HEK293 (cell line): ENCODE measurements around the gene FOXE3.

Experiments used
- CTCF ChIA-PET: fragments of 350-600 bp; formaldehyde crosslinking; extraction: SDS; loops from one replicate; lab custom pipeline; 2021; ENCODE audit warnings: antibody characterized with exemption; lab: Yijun Ruan, JAX
- POLR2A ChIA-PET: fragments of 300-600 bp; formaldehyde crosslinking; extraction: SDS; loops from one replicate; lab custom pipeline; 2020; ENCODE audit warnings: antibody characterized with exemption, inconsistent platforms; lab: Yijun Ruan, JAX
- H3K27ac ChIP-seq: fragments of 200-500 bp; sonication (Bioruptor generic); 2 replicates; pipeline ENCODE4 v1.5.1; 2014; ENCODE audit warnings: low read depth, low read length, control low read depth, inconsistent platforms; ENCODE audit errors: extremely low read depth
- H3K36me3 ChIP-seq, 2 experiments: fragments of 200-500 bp in 1 of 2; sonication (Bioruptor generic) in 1 of 2; 1 replicate in 1 of 2; 2 replicates in 1 of 2; pipeline ENCODE4 v1.5.1; 2014 to 2017; ENCODE audit warnings: inconsistent platforms in 2 of 2, low read length in 2 of 2; ENCODE audit not compliant: control insufficient read depth in 2 of 2, insufficient read depth in 1 of 2
- H3K4me1 ChIP-seq: fragments of 200-500 bp; sonication (Bioruptor generic); 2 replicates; pipeline ENCODE4 v1.5.1; 2014; ENCODE audit warnings: mild to moderate bottlenecking, low read length, inconsistent platforms; ENCODE audit not compliant: control insufficient read depth, insufficient read depth
- H3K4me3 ChIP-seq: 2 replicates; pipeline ENCODE4 v1.5.1; 2011; ENCODE audit warnings: low read depth, mild to moderate bottlenecking, control low read depth, low read length, moderate library complexity
- H3K9me3 ChIP-seq: fragments of 200-500 bp; sonication (Bioruptor generic); 2 replicates; pipeline ENCODE4 v1.5.1; 2014; ENCODE audit warnings: low read depth, low read length, inconsistent platforms; ENCODE audit not compliant: control insufficient read depth, insufficient read depth
- GLIS1 ChIP-seq: fragments of 450-650 bp; formaldehyde crosslinking; IDR thresholded peaks from 2 replicates; pipeline ENCODE4 v1.5.1; 2016; ENCODE audit warnings: missing biosample characterization, missing genetic modification characterization
- HOXA7 ChIP-seq: sonication (generic); formaldehyde crosslinking; IDR thresholded peaks from 2 replicates; pipeline ENCODE4 v1.8.1; 2022; ENCODE audit warnings: missing genetic modification reagents, borderline replicate concordance
- KLF8 ChIP-seq: fragments of 450-650 bp; formaldehyde crosslinking; IDR thresholded peaks from 2 replicates; pipeline ENCODE4 v1.5.1; 2016; ENCODE audit warnings: missing biosample characterization, missing genetic modification characterization
- PRDM10 ChIP-seq: fragments of 450-650 bp; formaldehyde crosslinking; IDR thresholded peaks from 2 replicates; pipeline ENCODE4 v1.5.1; 2016; ENCODE audit warnings: missing biosample characterization, missing genetic modification characterization
- REST ChIP-seq: fragments of 450-650 bp; formaldehyde crosslinking; IDR thresholded peaks from 2 replicates; pipeline ENCODE4 v1.5.1; 2016; ENCODE audit warnings: missing biosample characterization, missing genetic modification characterization
- ZFP37 ChIP-seq: fragments of 450-650 bp; formaldehyde crosslinking; IDR thresholded peaks from 2 replicates; pipeline ENCODE4 v1.5.1; 2016; ENCODE audit warnings: missing biosample characterization, missing genetic modification characterization
- ZNF121 ChIP-seq: fragments of 450-650 bp; formaldehyde crosslinking; IDR thresholded peaks from 2 replicates; pipeline ENCODE4 v1.5.1; 2016; ENCODE audit warnings: missing biosample characterization, missing genetic modification characterization
- ZNF184 ChIP-seq: fragments of 450-650 bp; IDR thresholded peaks from 2 replicates; pipeline ENCODE4 v1.5.1; 2018; ENCODE audit warnings: missing biosample characterization, mild to moderate bottlenecking, missing genetic modification characterization
- ZNF26 ChIP-seq: fragments of 450-650 bp; formaldehyde crosslinking; IDR thresholded peaks from 2 replicates; pipeline ENCODE4 v1.5.1; 2016; ENCODE audit warnings: missing biosample characterization, missing genetic modification characterization
- ZNF292 ChIP-seq: fragments of 450-650 bp; formaldehyde crosslinking; IDR thresholded peaks from 2 replicates; pipeline ENCODE4 v1.5.1; 2016; ENCODE audit warnings: low read depth, missing biosample characterization, missing genetic modification characterization, borderline replicate concordance
- ZNF350 ChIP-seq: fragments of 450-650 bp; formaldehyde crosslinking; IDR thresholded peaks from 2 replicates; pipeline ENCODE4 v1.5.0; 2017; ENCODE audit warnings: missing biosample characterization, mild to moderate bottlenecking, missing genetic modification characterization
- ZNF362 ChIP-seq: fragments of 450-650 bp; formaldehyde crosslinking; IDR thresholded peaks from 2 replicates; pipeline ENCODE4 v1.5.1; 2016; ENCODE audit warnings: missing biosample characterization, missing genetic modification characterization
- ZNF366 ChIP-seq: fragments of 450-650 bp; formaldehyde crosslinking; conservative IDR thresholded peaks from 2 replicates; pipeline ENCODE4 v1.5.1; 2016; ENCODE audit warnings: missing biosample characterization, missing genetic modification characterization
- ZNF558 ChIP-seq: fragments of 450-650 bp; formaldehyde crosslinking; IDR thresholded peaks from 2 replicates; pipeline ENCODE4 v1.5.1; 2016; ENCODE audit warnings: missing biosample characterization, missing genetic modification characterization
- ZNF610 ChIP-seq: fragments of 450-650 bp; formaldehyde crosslinking; IDR thresholded peaks from 2 replicates; pipeline ENCODE4 v1.5.1; 2016; ENCODE audit warnings: missing biosample characterization, missing genetic modification characterization, borderline replicate concordance
- ZNF626 ChIP-seq: fragments of 450-650 bp; sonication (Bioruptor Pico); formaldehyde crosslinking; IDR thresholded peaks from 2 replicates; pipeline ENCODE4 v1.5.1; 2018; ENCODE audit warnings: missing biosample characterization, missing genetic modification characterization, inconsistent platforms
- ZNF645 ChIP-seq: fragments of 450-650 bp; formaldehyde crosslinking; IDR thresholded peaks from 2 replicates; pipeline ENCODE4; 2016; ENCODE audit warnings: missing biosample characterization, missing genetic modification characterization
- ZNF670 ChIP-seq: fragments of 450-650 bp; formaldehyde crosslinking; IDR thresholded peaks from 2 replicates; pipeline ENCODE4 v1.5.1; 2016; ENCODE audit warnings: missing biosample characterization, missing genetic modification characterization, low read depth
- ZNF837 ChIP-seq: fragments of 450-650 bp; formaldehyde crosslinking; IDR thresholded peaks from 2 replicates; pipeline ENCODE4 v1.5.1; 2016; ENCODE audit warnings: missing biosample characterization, missing genetic modification characterization

The FOXE3 gene

GRCh38 chr1:47435506-47436303 lies 19.6 kb downstream of the FOXE3 start:
- Histone ChIP-seq H3K27ac (no peak overlapping the region), H3K36me3 (peaks cover 4 to 43% of the 10 kb centered on the region in 2 experiments; a peak in 1 of 3 replicates), H3K4me3 (no peak overlapping the region), H3K9me3 (no peaks in the 10 kb centered on the region), H3K4me1 (no peaks in the 10 kb centered on the region)
- TF ChIP-seq GLIS1: 0 out of 2 replicates have a peak, but pooled peaks have one; percentile 17
- peak; percentile 74 for TF ChIP-seq REST (tag by site-specific recombination)
- TF ChIP-seq ZNF26 (tag by site-specific recombination): no peak
- TF ChIP-seq ZNF350 (tag by site-specific recombination): no peak
- no peak for TF ChIP-seq ZNF121 (tag by site-specific recombination)
- no peak for TF ChIP-seq ZNF558 (tag by site-specific recombination)
- 0 out of 2 replicates have a peak, but pooled peaks have one; percentile 40 for TF ChIP-seq ZNF362 (tag by site-specific recombination)
- TF ChIP-seq ZNF366 (tag by site-specific recombination): no peak
- TF ChIP-seq KLF8 (tag by site-specific recombination): no peak
- CTCF ChIA-PET: interaction anchor here (0.6 to 9.7 kb wide), 45 partner anchors 11 to 318 kb away, joined by 3 to 120 read pairs (median 4); no protein-coding TSS in a partner anchor
- POLR2A ChIA-PET: interaction anchor here (0.6 to 3.1 kb wide), 9 partner anchors 8 to 292 kb away, joined by 3 to 26 read pairs (median 4); partner anchors contain the start of gene STIL

GRCh38 chr1:47436304-47436978 lies 20.4 kb downstream of the FOXE3 start:
- H3K4me3 ChIP-seq: peak overlapping the region; percentile 80
- H3K27ac ChIP-seq: peak overlapping the region; percentile 98
- H3K9me3 ChIP-seq: no peaks in the 10 kb centered on the region
- ChIA-PET POLR2A (interaction anchor here (0.6 to 3.1 kb wide), 9 partner anchors 9 to 320 kb away, joined by 3 to 26 read pairs (median 4); partner anchors contain the start of gene STIL), CTCF (interaction anchor here (0.6 to 9.7 kb wide), 48 partner anchors 12 to 317 kb away, joined by 3 to 120 read pairs (median 4); no protein-coding TSS in a partner anchor)
- no peaks in the 10 kb centered on the region for H3K4me1 ChIP-seq
- peaks cover 4 to 41% of the 10 kb centered on the region in 2 experiments; a peak in 1 of 3 replicates for H3K36me3 ChIP-seq
- no peak for TF ChIP-seq ZNF184 (tag by site-specific recombination)
- TF ChIP-seq ZNF292: no peak
- no peak for TF ChIP-seq ZNF645 (tag by site-specific recombination)
- TF ChIP-seq ZNF610 (tag by site-specific recombination): no peak
- peak; percentile 84; the same call in 1 of the 2 replicates for TF ChIP-seq ZFP37 (tag by site-specific recombination)
- no peak for TF ChIP-seq HOXA7 (CRISPR knock-in tag)
- no peak for TF ChIP-seq PRDM10 (tag by site-specific recombination)
- no peak for TF ChIP-seq ZNF670 (tag by site-specific recombination)
- TF ChIP-seq ZNF837 (tag by site-specific recombination): no peak
- no peak for TF ChIP-seq ZNF626 (tag by site-specific recombination)
